GM23338 (cell line): ENCODE measurements around the gene TMEM125.

Experiments
- POLR2AphosphoS5 ChIP-seq: IDR thresholded peaks from 2 replicates; pipeline ENCODE4 v1.6.1; 2016; ENCODE audit warnings: antibody characterized with exemption, low read depth
- TF ChIP-seq, protein P1 (sequence below), 2 experiments: fragments of 200-600 bp in 1 of 2; sonication (generic) in 1 of 2; conservative IDR thresholded peaks; 2 replicates each; pipeline versions ENCODE4 v1.5.1 to v1.6.1; 2016 to 2017; ENCODE audit warnings: antibody characterized with exemption in 2 of 2, low read depth in 2 of 2, mild to moderate bottlenecking in 2 of 2, moderate library complexity in 1 of 2

DNA sequence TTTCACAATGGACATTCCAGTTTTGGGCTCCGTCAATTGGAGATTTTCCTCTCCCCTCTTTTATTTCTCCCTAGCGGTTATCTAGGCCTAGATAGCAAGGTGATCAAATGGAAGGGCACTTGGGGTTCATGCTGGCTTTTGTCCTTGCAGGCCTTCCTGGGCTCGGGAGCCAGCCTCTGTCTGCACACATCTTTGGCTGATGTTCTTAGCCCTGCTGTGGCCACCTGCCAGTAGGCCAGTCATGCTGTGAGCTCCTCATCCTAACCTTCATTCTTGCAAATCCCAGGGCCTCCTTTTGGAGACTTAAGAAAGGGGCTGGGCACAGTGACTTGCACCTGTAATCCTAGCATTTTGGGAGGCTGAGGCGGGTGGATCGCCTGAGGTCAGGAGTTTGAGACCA lies 44.5 kb downstream of the TMEM125 start:
- TF ChIP-seq, protein P1, sequence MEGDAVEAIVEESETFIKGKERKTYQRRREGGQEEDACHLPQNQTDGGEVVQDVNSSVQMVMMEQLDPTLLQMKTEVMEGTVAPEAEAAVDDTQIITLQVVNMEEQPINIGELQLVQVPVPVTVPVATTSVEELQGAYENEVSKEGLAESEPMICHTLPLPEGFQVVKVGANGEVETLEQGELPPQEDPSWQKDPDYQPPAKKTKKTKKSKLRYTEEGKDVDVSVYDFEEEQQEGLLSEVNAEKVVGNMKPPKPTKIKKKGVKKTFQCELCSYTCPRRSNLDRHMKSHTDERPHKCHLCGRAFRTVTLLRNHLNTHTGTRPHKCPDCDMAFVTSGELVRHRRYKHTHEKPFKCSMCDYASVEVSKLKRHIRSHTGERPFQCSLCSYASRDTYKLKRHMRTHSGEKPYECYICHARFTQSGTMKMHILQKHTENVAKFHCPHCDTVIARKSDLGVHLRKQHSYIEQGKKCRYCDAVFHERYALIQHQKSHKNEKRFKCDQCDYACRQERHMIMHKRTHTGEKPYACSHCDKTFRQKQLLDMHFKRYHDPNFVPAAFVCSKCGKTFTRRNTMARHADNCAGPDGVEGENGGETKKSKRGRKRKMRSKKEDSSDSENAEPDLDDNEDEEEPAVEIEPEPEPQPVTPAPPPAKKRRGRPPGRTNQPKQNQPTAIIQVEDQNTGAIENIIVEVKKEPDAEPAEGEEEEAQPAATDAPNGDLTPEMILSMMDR (conservative IDR thresholded peaks at IDR 0.05; ENCODE audit: low read depth in 2 of 2): no peak
- no peak for TF ChIP-seq POLR2AphosphoS5
